WTC11 (cell line): Measurements from ENCODE around the gene RETREG3. TPM values are rescaled to one million over a fixed set of nuclear protein-coding genes. Genes with fewer than 3 reads are reported as not detected.
A peak's percentile ranks its signal among the peaks of the same experiment; 100 is the strongest.

ENCODE experiments used
- ATAC-seq: fragments of 200-7000 bp; cut with Tn5 transposase; 2 replicates; pipeline ENCODE4 v1.10.0; 2021; ENCODE audit warnings: mild to moderate bottlenecking, moderate library complexity
- CTCF ChIA-PET: fragments of 300-600 bp; sonication (Branson Sonifier 250); formaldehyde crosslinking; loops from one replicate; lab custom pipeline; 2021; ENCODE audit warnings: antibody characterized with exemption; lab: Charles Lee
- POLR2A ChIA-PET: fragments of 350-600 bp; sonication (Branson Sonifier 250); formaldehyde crosslinking; loops from one replicate; lab custom pipeline; 2021; ENCODE audit warnings: antibody characterized with exemption; lab: Charles Lee
- DNase-seq: peaks from one replicate; pipeline ENCODE4 v3.0.0; 2021; ENCODE audit warnings: low spot score
- H3K27ac Mint-ChIP-seq: 2 replicates; pipeline ENCODE4 v1.8.0; 2021; ENCODE audit warnings: mixed read lengths
- H3K27me3 Mint-ChIP-seq: 2 replicates; pipeline ENCODE4 v1.8.0; 2021; ENCODE audit warnings: low read depth, mild to moderate bottlenecking, moderate library complexity, mixed read lengths
- H3K36me3 Mint-ChIP-seq: 2 replicates; pipeline ENCODE4 v1.8.0; 2021; ENCODE audit warnings: mixed read lengths
- H3K4me1 Mint-ChIP-seq: 2 replicates; pipeline ENCODE4 v1.8.0; 2022; ENCODE audit warnings: mixed read lengths
- H3K4me3 Mint-ChIP-seq: 2 replicates; pipeline ENCODE4 v1.8.0; 2021; ENCODE audit warnings: mild to moderate bottlenecking, moderate library complexity, mixed read lengths
- H3K9me3 Mint-ChIP-seq: 2 replicates; pipeline ENCODE4 v1.8.0; 2021; ENCODE audit warnings: mixed read lengths
- ATF3 ChIP-seq: sonication (generic); formaldehyde crosslinking; conservative IDR thresholded peaks from 2 replicates; pipeline ENCODE4 v1.8.1; 2022; ENCODE audit warnings: mild to moderate bottlenecking, missing genetic modification reagents
- CBFB ChIP-seq: sonication (generic); formaldehyde crosslinking; IDR thresholded peaks from 2 replicates; pipeline ENCODE4 v1.8.1; 2022; ENCODE audit warnings: mild to moderate bottlenecking, low read depth, missing genetic modification reagents
- FOXK1 ChIP-seq: sonication (generic); formaldehyde crosslinking; IDR thresholded peaks from 2 replicates; pipeline ENCODE4 v1.8.0; 2022; ENCODE audit warnings: mild to moderate bottlenecking, moderate library complexity, missing genetic modification reagents
- FOXP1 ChIP-seq: sonication (generic); formaldehyde crosslinking; IDR thresholded peaks from 2 replicates; pipeline ENCODE4 v1.8.0; 2022; ENCODE audit warnings: missing genetic modification reagents, mild to moderate bottlenecking, moderate library complexity, borderline replicate concordance
- FOXP4 ChIP-seq: sonication (generic); formaldehyde crosslinking; IDR thresholded peaks from 2 replicates; pipeline ENCODE4 v1.8.0; 2022; ENCODE audit warnings: mild to moderate bottlenecking, missing genetic modification reagents
- MXD4 ChIP-seq: fragments of 250-450 bp; sonication (Bioruptor Pico); IDR thresholded peaks from 2 replicates; pipeline ENCODE4 v1.8.0; 2021; ENCODE audit warnings: mild to moderate bottlenecking, moderate library complexity, borderline replicate concordance
- NR2C2 ChIP-seq: sonication (generic); formaldehyde crosslinking; IDR thresholded peaks from 2 replicates; pipeline ENCODE4 v1.8.0; 2022; ENCODE audit warnings: mild to moderate bottlenecking, missing genetic modification reagents
- PRDM15 ChIP-seq: sonication (generic); formaldehyde crosslinking; IDR thresholded peaks from 2 replicates; pipeline ENCODE4 v1.8.0; 2022; ENCODE audit warnings: missing genetic modification reagents
- SMAD4 ChIP-seq: sonication (generic); formaldehyde crosslinking; IDR thresholded peaks from 2 replicates; pipeline ENCODE4 v1.8.0; 2022; ENCODE audit warnings: mild to moderate bottlenecking, missing genetic modification reagents
- TEAD4 ChIP-seq: sonication (generic); formaldehyde crosslinking; IDR thresholded peaks from 2 replicates; pipeline ENCODE4 v1.8.0; 2022; ENCODE audit warnings: mild to moderate bottlenecking, missing genetic modification reagents
- ZBTB43 ChIP-seq: sonication (generic); formaldehyde crosslinking; IDR thresholded peaks from 2 replicates; pipeline ENCODE4 v1.8.1; 2023; ENCODE audit warnings: mild to moderate bottlenecking, missing genetic modification reagents
- ZNF263 ChIP-seq: sonication (generic); formaldehyde crosslinking; IDR thresholded peaks from 2 replicates; pipeline ENCODE4 v1.8.1; 2022; ENCODE audit warnings: low read depth, mild to moderate bottlenecking, moderate library complexity, missing genetic modification reagents
- ZNF671 ChIP-seq: fragments of 250-450 bp; sonication (Bioruptor Pico); IDR thresholded peaks from 2 replicates; pipeline ENCODE4 v1.8.0; 2021; ENCODE audit warnings: mild to moderate bottlenecking
- total RNA-seq: library from RNA; stranded (reverse); gene quantifications from 3 replicates; pipeline ENCODE4 v1.2.3, GENCODE V29; 2021
- TF ChIP-seq, protein P1 (sequence below): sonication (generic); formaldehyde crosslinking; IDR thresholded peaks from 2 replicates; pipeline ENCODE4 v1.8.0; 2023; ENCODE audit warnings: missing genetic modification reagents
- TF ChIP-seq, protein P2 (sequence below): fragments of 250-450 bp; sonication (Bioruptor Pico); IDR thresholded peaks from 2 replicates; pipeline ENCODE4 v1.9.0; 2021; ENCODE audit warnings: mild to moderate bottlenecking, borderline replicate concordance
- TF ChIP-seq, protein P3 (sequence below): fragments of 250-450 bp; sonication (Bioruptor Pico); IDR thresholded peaks from 2 replicates; pipeline ENCODE4 v2.1.2; 2022; ENCODE audit warnings: mild to moderate bottlenecking, moderate library complexity
- TF ChIP-seq, protein P4 (sequence below): sonication (generic); formaldehyde crosslinking; IDR thresholded peaks from 2 replicates; pipeline ENCODE4 v1.8.1; 2022; ENCODE audit warnings: mild to moderate bottlenecking, moderate library complexity, missing genetic modification reagents

The RETREG3 gene
- total RNA-seq, 1 experiment from 2014 or later: 40.4 TPM

- ATAC-seq (no peak), DNase-seq (no peak)
- CTCF ChIA-PET: interaction anchor here (1.1 to 3.5 kb wide), 7 partner anchors 11 to 216 kb away, joined by 3 to 55 read pairs (median 17); partner anchors contain the start of genes BECN1, CCR10, PSMC3IP and TUBG2
- POLR2A ChIA-PET: no interaction called here
- no peaks in the 10 kb centered on the region for H3K9me3 Mint-ChIP-seq
- peaks cover 20% of the 10 kb centered on the region for H3K36me3 Mint-ChIP-seq
- H3K27ac Mint-ChIP-seq: no peak overlapping the region
- no peaks in the 10 kb centered on the region for H3K27me3 Mint-ChIP-seq
- peak overlapping the region; percentile 100 for H3K4me3 Mint-ChIP-seq
- peaks cover 17% of the 10 kb centered on the region for H3K4me1 Mint-ChIP-seq
- TF ChIP-seq, protein P1, sequence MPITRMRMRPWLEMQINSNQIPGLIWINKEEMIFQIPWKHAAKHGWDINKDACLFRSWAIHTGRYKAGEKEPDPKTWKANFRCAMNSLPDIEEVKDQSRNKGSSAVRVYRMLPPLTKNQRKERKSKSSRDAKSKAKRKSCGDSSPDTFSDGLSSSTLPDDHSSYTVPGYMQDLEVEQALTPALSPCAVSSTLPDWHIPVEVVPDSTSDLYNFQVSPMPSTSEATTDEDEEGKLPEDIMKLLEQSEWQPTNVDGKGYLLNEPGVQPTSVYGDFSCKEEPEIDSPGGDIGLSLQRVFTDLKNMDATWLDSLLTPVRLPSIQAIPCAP (CRISPR knock-in tag): no peak
- TF ChIP-seq, protein P2, sequence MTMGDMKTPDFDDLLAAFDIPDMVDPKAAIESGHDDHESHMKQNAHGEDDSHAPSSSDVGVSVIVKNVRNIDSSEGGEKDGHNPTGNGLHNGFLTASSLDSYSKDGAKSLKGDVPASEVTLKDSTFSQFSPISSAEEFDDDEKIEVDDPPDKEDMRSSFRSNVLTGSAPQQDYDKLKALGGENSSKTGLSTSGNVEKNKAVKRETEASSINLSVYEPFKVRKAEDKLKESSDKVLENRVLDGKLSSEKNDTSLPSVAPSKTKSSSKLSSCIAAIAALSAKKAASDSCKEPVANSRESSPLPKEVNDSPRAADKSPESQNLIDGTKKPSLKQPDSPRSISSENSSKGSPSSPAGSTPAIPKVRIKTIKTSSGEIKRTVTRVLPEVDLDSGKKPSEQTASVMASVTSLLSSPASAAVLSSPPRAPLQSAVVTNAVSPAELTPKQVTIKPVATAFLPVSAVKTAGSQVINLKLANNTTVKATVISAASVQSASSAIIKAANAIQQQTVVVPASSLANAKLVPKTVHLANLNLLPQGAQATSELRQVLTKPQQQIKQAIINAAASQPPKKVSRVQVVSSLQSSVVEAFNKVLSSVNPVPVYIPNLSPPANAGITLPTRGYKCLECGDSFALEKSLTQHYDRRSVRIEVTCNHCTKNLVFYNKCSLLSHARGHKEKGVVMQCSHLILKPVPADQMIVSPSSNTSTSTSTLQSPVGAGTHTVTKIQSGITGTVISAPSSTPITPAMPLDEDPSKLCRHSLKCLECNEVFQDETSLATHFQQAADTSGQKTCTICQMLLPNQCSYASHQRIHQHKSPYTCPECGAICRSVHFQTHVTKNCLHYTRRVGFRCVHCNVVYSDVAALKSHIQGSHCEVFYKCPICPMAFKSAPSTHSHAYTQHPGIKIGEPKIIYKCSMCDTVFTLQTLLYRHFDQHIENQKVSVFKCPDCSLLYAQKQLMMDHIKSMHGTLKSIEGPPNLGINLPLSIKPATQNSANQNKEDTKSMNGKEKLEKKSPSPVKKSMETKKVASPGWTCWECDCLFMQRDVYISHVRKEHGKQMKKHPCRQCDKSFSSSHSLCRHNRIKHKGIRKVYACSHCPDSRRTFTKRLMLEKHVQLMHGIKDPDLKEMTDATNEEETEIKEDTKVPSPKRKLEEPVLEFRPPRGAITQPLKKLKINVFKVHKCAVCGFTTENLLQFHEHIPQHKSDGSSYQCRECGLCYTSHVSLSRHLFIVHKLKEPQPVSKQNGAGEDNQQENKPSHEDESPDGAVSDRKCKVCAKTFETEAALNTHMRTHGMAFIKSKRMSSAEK (CRISPR knock-in tag): no peak
- TF ChIP-seq NR2C2 (no peak), FOXP4 (CRISPR knock-in tag) (no peak), MXD4 (CRISPR knock-in tag) (no peak), ZNF671 (no peak), CBFB (CRISPR knock-in tag) (no peak)
- TF ChIP-seq, protein P3, sequence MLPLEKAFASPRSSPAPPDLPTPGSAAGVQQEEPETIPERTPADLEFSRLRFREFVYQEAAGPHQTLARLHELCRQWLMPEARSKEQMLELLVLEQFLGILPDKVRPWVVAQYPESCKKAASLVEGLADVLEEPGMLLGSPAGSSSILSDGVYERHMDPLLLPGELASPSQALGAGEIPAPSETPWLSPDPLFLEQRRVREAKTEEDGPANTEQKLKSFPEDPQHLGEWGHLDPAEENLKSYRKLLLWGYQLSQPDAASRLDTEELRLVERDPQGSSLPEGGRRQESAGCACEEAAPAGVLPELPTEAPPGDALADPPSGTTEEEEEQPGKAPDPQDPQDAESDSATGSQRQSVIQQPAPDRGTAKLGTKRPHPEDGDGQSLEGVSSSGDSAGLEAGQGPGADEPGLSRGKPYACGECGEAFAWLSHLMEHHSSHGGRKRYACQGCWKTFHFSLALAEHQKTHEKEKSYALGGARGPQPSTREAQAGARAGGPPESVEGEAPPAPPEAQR: no peak
Observed at GRCh38 chr17:42607769-42608168, 1.4 kb downstream of the RETREG3 start.

DNA sequence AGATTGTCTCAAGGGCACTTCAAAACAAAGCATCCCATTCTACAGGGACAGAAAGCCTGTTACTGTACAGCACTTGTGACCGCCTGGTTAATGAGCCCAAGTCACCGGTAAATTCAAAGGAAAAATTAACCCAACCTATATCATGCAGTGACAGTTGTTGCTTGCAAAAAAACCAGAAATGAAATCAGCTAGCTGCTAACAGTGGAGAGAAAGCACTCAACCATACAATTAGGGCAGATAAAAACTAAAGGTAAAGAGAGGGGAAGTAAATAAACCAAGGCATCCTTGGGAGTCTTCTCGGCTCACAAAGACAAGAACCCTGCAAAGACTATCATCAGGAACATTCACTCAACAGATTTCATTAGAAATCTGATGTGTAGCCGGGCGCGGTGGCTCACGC is 5.9 kb downstream of the RETREG3 start:
- ChIA-PET POLR2A (no interaction called here), CTCF (no interaction called here)
- Mint-ChIP-seq H3K9me3 (no peaks in the 10 kb centered on the region), H3K27ac (peak overlapping the region; percentile 77; the same call in 1 of the 2 replicates), H3K27me3 (no peaks in the 10 kb centered on the region), H3K4me1 (peaks cover 11% of the 10 kb centered on the region), H3K36me3 (0 out of 2 replicates have a peak, but pooled peaks cover 2% of the 10 kb centered on the region), H3K4me3 (no peak overlapping the region)
- DNase-seq (no peak), ATAC-seq (no peak)
- TF ChIP-seq PRDM15 (no peak), ZNF263 (no peak), NR2C2 (no peak), FOXP1 (CRISPR knock-in tag) (no peak), TEAD4 (CRISPR knock-in tag) (no peak), FOXK1 (CRISPR knock-in tag) (no peak), SMAD4 (CRISPR knock-in tag) (no peak), ZBTB43 (CRISPR knock-in tag) (no peak), ATF3 (CRISPR knock-in tag) (no peak)
- TF ChIP-seq, protein P4, sequence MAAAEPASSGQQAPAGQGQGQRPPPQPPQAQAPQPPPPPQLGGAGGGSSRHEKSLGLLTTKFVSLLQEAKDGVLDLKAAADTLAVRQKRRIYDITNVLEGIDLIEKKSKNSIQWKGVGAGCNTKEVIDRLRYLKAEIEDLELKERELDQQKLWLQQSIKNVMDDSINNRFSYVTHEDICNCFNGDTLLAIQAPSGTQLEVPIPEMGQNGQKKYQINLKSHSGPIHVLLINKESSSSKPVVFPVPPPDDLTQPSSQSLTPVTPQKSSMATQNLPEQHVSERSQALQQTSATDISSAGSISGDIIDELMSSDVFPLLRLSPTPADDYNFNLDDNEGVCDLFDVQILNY (CRISPR knock-in tag): no peak
